GM12892 (cell line): ENCODE data around the gene SCUBE2.
"Not testable (repeated sequence)": the region's sequence is repeated elsewhere in the genome, so short reads cannot be mapped to it uniquely, and the experiment has no call there.

Experiments
- POLR2A ChIP-seq: IDR thresholded peaks from 2 replicates; pipeline ENCODE4 v1.6.1; 2011; ENCODE audit warnings: low read depth, low read length, control low read depth
- POLR2AphosphoS5 ChIP-seq: IDR thresholded peaks from 2 replicates; pipeline ENCODE4 v1.6.1; 2011; ENCODE audit warnings: low read depth, low read length, control low read depth
- TAF1 ChIP-seq: IDR thresholded peaks from 2 replicates; pipeline ENCODE4 v1.6.1; 2011; ENCODE audit warnings: low read depth, mild to moderate bottlenecking, control low read depth, low read length, borderline replicate concordance

- TF ChIP-seq TAF1, POLR2A, POLR2AphosphoS5: not testable (repeated sequence)
Observed at GRCh38 chr11:9009538-9009937, 81.9 kb downstream of the SCUBE2 start.
